ENCODE measurements around the gene MMAB.

The MMAB gene

GRCh38 chr12:109601557-109601956 is 28.3 kb upstream of the MMAB start:
- no peak for DNase-seq

- no peak for DNase-seq
Observed at GRCh38 chr12:109600995-109601394, 27.7 kb upstream of the MMAB start.

GRCh38 chr12:109600481-109600880 is 27.2 kb upstream of the MMAB start:
- no peak for DNase-seq

- no peak for DNase-seq
Observed at GRCh38 chr12:109599087-109599486, 25.8 kb upstream of the MMAB start.

GRCh38 chr12:109598428-109598854 is 25.1 kb upstream of the MMAB start:
- DNase-seq = no peak

- DNase-seq = peak; percentile 74 to 85 (median 81)
Observed at GRCh38 chr12:109597795-109598427, 24.6 kb upstream of the MMAB start.

GRCh38 chr12:109597414-109597794 is 24.1 kb upstream of the MMAB start:
- DNase-seq = no peak

GRCh38 chr12:109596418-109597244 is 23.3 kb upstream of the MMAB start:
- no peak for DNase-seq

GRCh38 chr12:109595321-109595902 is 22.1 kb upstream of the MMAB start:
- DNase-seq = peak; percentile 5 to 27 (median 14)

GRCh38 chr12:109594556-109595317 is 21.4 kb upstream of the MMAB start:
- no peak for DNase-seq

GRCh38 chr12:109592905-109593272 is 19.6 kb upstream of the MMAB start:
- DNase-seq = no peak

- DNase-seq = no peak
Observed at GRCh38 chr12:109592195-109592904, 19.0 kb upstream of the MMAB start.

- no peak for DNase-seq
Observed at GRCh38 chr12:109591041-109591440, 17.7 kb upstream of the MMAB start.

- no peak for DNase-seq
Observed at GRCh38 chr12:109590566-109590965, 17.3 kb upstream of the MMAB start.

GRCh38 chr12:109589691-109590245 is 16.5 kb upstream of the MMAB start:
- no peak for DNase-seq

- no peak for DNase-seq
Observed at GRCh38 chr12:109589240-109589590, 15.9 kb upstream of the MMAB start.

- DNase-seq = no peak
Observed at GRCh38 chr12:109588461-109589239, 15.3 kb upstream of the MMAB start.

- no peak for DNase-seq
Observed at GRCh38 chr12:109587921-109588320, 14.6 kb upstream of the MMAB start.

- DNase-seq = no peak
Observed at GRCh38 chr12:109586385-109587296, 13.3 kb upstream of the MMAB start.

- no peak for DNase-seq
Observed at GRCh38 chr12:109583733-109584132, 10.4 kb upstream of the MMAB start.

- DNase-seq = no peak
Observed at GRCh38 chr12:109582636-109583035, 9.3 kb upstream of the MMAB start.
